GM12864 (cell line): ENCODE measurements around the gene FAAP100.

Experiments used
- DNase-seq: peaks from one replicate; pipeline ENCODE4 v3.0.0-alpha.2; 2011; ENCODE audit warnings: low read depth
- H3K4me3 ChIP-seq: 2 replicates; pipeline ENCODE4 v1.5.1; 2011; ENCODE audit warnings: mild to moderate bottlenecking, low read depth, low read length, control low read depth
- CTCF ChIP-seq: IDR thresholded peaks from 2 replicates; pipeline ENCODE4 v1.5.1; 2011; ENCODE audit warnings: low read depth, mild to moderate bottlenecking, moderate library complexity, low read length, control low read depth, inconsistent platforms; ENCODE audit errors: missing control alignments

The FAAP100 gene

GRCh38 chr17:81529437-81529803 lies 22.7 kb downstream of the FAAP100 start:
- TF ChIP-seq CTCF: no peak
- no peak for DNase-seq
- H3K4me3 ChIP-seq: no peak overlapping the region

GRCh38 chr17:81528651-81529436 lies 23.3 kb downstream of the FAAP100 start:
- TF ChIP-seq CTCF: no peak
- no peak for DNase-seq
- H3K4me3 ChIP-seq: no peak overlapping the region

- no peak for TF ChIP-seq CTCF
- DNase-seq: no peak
- H3K4me3 ChIP-seq: no peak overlapping the region
These were observed 23.8 kb downstream of the FAAP100 start for GRCh38 chr17:81528384-81528650.

GRCh38 chr17:81527591-81528383 lies 24.4 kb downstream of the FAAP100 start, which contains the start of gene FSCN2:
FSCN2 (plus strand) TSS chr17:81528377; CDS start chr17:81528532, 155 bp downstream.
- no peak within 1 kb of the TSS for H3K4me3 ChIP-seq
- DNase-seq: no peak
- no peak for TF ChIP-seq CTCF

- no peak for TF ChIP-seq CTCF
- no peak overlapping the region for H3K4me3 ChIP-seq
- no peak for DNase-seq
These were observed 25.2 kb downstream of the FAAP100 start for GRCh38 chr17:81526662-81527571.

GRCh38 chr17:81524865-81525159 lies 27.3 kb downstream of the FAAP100 start:
- H3K4me3 ChIP-seq: no peak overlapping the region
- no peak for TF ChIP-seq CTCF

More at GRCh38 chr17:81524865-81525159, 27.3 kb downstream of the FAAP100 start:
- DNase-seq: no peak
